GF-D8 (cell line): ENCODE data around the gene ST8SIA5.

ENCODE experiments used
- DNase-seq: peaks from one replicate; lab custom pipeline; 2025; lab: John Stamatoyannopoulos, UW

The ST8SIA5 gene

DNA sequence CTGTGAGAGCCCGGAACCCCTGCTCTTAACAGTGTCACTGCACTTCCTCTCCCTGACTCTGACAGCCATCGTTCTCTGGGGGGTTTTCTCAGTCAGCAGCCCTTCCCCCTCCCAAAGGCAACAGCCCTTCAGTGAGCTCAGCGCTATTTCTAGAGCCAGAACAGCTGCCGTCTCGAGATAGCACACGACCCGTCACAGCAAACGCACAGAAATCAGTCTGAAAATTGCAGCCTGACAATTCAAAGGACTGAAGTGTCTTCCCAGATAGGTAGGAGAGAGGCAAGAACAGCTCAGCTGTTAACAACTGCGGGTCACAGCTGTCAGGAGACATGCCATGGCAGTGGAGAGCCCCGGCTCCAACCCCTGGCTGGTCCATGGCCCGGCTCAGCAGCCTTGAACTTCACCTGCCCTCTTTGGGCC, 45.4 kb downstream of the ST8SIA5 start:
- no peak for DNase-seq

DNA sequence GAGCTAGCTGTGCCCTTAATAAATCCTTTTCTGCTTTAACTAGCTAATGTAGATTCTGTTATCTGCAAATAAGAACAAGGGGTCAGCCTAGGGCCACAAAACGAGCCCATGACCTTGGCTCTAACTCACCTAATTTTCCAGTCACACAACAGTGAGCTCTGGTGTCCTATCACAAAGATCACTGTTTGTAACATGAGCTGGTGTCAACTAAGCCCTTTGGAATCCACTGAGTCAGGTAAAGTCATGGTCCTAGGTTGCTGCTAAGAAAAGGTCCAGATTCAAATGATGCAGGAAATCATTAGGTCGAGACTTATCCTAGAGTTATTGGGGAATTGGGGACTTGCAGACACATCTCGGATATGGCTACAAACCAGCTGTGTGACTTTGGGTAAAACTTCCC, 49.9 kb downstream of the ST8SIA5 start:
- DNase-seq = no peak

DNA sequence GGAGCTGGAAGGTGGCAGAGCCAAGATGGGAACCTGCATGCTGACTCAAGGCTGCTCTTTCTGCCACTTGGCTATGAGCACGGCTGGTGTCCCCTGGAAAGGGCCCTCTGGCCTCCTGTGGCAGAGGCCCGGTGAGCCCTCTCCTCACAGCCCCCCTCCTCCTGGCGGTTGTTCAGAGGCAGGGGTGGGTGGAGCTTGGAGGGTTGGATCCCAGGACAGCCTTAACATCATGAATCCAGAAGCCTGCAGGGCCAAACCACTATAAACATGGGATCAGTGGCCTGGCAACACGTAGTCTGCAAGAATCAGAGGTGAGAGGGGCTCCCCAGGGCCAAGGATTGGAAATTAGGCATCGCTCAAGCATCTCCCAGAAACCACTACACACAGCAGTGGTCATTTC, 51.3 kb downstream of the ST8SIA5 start:
- no peak for DNase-seq

DNA sequence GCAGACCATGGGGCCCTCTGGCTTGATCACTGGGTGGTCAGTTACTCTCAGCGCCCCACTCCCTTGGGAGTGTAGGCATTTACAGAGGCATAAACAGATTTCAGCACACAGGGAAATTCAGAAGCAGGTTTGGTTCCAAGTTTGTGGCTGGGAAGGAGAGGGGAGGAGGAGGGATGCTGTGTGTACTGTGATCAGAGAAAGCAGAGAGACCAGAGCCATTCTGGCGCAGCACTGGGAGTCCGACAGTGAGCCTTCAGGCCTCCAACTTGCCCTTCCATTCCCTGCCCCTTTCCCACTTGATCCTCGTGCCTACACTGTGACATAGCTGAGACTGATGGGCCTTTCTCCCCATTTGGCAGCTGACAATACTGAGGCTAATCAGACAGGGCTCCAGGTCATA, 52.0 kb downstream of the ST8SIA5 start:
- no peak for DNase-seq

DNA sequence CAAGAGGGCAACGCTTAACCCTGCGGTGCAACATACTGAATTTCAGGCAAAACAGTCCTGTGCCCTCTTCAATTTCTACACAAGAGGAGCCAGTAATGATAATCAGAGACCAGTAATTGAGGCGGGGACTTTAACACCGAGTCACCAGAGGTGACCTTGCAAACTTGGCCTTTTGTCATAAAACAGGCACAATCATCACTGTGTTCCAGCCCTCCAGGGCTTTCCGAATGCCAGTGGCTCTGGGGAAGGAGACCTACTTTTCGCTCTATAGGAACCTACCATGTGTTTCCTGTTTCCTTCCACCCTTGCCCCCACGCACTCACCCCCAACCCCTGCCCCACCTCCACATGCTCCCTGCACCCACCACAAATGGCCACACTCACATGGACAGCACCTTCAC, 52.7 kb downstream of the ST8SIA5 start:
- DNase-seq = no peak

DNA sequence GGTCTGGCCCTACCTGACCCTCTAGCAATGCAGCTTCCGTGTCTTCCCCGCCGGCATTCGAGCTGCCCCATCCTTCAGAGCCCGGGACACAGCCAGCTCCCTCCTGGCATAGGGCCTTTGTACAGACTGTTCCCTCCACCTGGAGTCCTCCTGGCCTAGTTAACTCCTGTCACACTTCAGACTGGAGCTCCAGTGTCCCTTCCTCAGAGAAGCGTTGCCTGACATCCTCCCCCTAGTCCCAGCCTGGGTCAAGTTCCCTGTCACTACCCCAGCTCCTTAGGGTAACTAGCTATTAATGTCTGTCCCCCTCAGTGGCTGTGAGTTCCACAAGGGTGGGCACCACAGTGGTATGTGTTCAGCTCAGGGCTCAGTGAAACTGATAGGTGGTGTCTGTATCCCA, 54.4 kb downstream of the ST8SIA5 start:
- no peak for DNase-seq

DNA sequence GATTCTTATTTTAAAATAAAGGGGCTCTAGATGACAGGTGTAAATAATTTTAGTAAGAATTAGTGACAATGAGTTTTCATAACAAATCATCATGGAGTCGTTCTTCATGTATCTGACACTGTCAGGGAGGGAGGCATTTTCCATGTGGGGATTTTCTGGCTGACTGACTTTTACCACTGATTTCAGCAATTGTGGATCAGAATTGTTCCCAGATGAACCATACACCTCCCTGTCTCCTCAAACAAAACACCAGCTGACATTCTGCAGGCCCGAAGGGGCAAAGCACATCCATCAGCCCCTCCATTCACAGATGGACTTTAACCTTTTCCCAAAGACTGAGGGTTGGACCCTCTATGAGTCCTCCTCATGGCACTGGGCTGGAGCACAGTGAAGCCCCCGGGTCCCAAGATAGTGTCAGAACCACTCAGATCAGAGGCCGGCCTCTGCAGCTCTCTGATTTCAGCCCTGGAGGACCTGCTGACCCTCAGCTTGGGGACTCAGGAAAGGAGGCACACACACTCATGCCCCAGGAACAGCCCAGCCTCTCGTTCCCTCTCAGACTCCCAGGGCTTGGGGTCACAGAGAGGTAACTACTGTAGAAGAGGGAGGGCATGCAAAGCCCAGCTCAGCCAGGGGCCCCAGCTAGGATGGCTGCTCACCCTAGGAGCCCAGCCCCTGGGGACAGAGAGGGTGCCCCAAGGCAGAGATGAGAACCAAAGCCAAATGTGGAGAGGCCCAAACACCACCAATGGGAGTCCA, 56.6 kb downstream of the ST8SIA5 start:
- DNase-seq = no peak

DNA sequence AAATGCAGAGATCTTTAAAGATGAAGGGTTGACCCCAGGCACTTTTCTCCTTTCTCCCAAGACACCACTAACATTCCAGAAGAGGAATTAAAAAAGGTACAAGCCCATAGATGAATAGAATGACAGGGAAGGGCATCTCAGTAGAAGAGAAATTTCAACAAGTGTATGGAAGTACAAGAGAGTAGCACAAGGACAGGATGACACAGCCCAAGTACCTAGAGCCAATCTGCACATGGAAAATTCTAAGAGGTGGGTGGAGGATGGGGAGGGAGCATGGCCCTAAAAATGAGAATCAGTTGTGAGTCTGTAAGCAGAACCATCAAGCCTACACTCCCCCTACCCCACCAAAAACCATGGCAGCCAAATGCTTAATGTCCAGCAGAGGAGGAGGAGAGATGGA, 60.2 kb downstream of the ST8SIA5 start:
- no peak for DNase-seq

DNA sequence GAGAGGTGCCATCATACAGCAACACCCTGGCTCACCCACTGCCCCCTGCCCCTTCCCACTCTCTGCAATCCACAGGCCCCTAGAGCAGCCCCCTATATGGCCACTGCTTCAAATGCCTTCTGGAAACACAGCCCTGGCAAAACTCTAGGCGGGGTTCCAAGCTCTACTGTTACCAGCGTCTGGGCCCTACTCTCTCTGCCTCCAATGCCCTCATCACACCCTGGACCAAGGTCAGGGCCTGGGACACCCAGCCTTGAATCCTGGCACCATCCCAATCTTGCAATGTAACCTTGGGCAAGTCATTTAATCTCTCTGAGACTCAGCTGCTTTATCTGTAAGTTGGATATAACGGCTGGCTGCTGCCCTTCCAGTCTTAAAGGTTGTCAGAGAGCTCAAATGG, 60.6 kb downstream of the ST8SIA5 start:
- DNase-seq = no peak

DNA sequence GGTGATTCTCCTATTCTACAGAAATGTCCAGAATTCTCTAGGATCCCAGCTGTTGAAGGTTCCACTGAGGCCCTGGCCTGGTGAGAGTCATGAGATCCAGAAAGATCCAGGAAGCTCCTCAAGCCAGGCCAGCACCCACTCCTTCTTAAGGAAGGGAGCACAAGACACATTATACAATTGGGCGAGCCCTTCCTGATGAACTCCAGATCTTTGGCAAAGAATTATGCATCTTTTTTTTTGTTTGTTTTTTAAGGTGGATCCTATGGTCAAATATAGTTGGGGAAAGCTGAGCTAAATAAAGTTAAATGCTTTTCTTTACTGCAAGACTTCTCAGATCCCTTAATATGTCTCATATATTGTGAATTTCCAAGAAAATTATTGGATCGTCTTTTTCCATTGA, 62.9 kb downstream of the ST8SIA5 start:
- DNase-seq = no peak

DNA sequence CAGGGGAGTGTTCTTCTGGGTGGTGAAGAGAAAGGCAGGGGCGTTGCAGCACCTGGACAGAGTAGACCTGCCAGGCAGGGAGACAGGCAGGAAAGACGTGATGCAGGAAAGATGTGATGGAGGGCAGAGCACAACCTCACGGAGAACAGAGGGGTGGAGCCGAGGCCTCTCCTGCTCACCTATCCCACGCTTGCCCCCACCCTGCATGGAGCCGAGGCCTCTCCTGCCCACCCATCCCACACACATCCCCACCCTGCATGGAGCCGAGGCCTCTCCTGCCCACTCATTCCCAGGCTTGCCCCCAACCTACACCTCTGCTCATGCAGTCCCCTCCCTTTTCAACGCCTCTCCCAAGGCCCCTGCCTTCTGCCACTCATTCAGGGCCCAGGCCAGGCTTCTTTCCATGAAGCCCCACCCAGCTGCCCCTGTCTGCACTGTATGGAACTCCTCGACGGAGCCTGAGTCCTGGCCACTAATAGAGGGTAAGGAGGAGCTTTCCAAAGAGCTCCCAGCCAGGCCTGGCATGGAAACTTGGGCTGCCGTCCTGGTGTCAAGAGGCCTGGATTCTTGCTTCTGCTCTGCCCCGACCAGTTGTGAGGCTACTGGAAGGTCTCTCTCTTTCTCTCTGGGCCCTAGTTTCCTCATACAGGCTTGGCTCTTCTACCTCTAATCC, 67.9 kb downstream of the ST8SIA5 start:
- no peak for DNase-seq

DNA sequence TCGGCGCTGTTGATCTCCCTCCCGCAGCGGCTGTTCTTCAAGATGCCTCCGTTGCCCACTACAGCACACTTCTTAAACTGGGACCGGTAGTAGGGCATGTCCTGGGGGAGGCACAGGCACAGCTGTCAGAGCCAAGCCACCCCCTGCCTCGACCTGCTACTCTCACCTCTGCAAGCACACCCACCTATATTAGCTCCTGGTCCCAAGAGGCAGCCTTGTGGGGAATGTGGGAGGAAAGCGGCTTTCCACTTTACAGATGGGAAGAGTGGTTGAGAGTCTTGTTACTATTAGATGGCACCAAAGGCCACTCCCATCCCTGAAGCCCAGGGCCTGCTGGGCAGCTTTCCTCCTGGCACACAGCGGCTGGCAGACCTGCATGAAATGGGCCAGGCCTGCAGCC, 70.7 kb downstream of the ST8SIA5 start:
- no peak for DNase-seq

DNA sequence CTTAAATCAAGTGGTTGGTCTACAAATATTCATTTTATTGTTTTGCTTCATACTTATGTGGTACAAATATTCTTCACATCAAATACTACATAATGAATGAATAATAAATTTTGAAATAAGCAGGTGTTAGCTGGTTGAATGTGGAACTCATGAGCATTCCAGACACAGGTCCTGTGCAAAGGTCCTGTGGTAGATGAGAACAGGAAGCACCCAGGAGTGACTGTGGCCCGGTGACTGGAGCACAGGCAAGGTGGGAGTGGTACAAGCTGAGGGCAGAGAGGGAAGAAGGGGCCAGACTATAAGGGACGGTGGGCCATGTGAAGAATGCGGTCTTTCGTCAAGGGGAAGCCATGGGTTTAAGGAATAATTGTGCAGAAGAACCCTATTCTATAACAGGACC, 73.6 kb downstream of the ST8SIA5 start:
- DNase-seq = no peak

DNA sequence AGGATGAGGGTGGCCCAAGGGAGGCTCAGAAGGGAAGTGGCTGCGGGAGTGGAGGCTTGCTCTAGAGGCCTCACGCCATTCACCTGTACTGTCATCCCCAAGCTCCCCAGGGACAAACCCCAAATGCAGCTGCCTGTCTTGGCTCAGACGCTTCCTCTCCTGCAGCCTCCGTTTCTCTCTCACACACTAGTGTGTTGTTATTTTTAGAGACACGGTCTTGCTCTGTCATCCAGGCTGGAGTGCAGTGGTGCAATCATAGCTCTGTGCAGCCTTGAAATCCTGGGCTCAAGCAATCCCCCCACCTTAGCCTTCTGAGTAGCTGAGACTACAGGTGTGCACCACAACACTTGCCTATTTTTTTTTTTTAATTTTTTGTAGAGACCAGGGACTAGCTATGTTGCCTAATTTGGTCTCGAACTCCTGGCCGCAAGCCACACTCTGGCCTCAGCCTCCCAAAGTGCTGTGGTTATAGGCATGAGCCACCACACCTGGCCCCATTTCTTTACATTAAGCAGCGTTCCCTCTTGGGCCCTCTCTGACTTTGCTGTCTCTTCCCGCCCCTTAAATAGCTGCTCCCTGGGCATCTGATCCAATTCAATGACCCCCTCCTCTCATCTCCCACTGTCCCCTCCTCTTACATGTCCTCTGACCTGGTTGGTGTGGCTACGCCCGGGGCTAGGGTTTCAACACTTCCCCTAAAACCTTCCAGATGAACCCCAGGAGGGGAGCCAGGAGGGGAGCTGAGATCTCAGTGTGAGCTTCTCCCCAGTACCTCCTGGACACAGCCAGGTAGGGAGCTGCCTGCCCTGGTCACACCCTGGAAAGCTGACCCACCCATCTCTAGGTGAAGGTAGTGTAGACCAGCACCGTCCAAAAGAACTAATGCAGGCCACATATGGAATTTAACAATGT, 75.8 kb downstream of the ST8SIA5 start:
- no peak for DNase-seq

DNA sequence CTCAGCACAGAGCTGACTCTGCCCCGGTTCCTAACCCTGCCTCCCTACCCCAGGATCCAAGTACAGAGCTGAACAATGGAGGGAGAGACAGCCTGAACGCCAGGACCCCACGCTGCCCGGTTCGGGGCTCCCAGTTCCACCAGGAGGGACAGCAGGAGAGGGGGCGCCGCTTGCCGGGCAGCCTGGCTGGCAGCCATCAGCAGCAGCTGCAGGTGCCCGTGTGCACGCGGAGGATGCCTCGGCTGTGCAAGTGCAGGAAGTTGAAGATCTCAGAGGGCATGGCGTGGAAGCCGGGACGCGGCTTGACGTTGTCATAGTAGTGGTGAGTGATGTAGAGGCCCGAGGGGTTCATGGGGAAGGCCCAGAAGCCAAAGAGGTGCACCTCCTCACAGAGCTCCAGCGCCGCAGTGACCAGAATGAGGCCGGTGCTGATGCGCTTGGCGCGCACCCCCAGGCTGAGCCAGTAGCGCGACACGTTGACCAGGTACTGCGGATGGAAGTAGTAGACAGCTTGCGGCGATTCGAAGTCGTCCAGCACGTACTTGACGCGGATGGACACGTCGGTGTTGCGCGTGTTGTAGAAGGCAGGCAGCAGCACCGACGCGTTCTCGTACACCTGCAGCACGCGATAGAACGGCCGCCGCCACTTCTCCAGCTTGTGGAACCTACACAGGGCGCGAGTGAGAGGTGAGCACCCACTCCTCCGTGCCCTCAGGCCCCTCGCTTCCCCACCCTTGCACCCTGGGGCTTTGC, 76.8 kb downstream of the ST8SIA5 start:
- DNase-seq = no peak

DNA sequence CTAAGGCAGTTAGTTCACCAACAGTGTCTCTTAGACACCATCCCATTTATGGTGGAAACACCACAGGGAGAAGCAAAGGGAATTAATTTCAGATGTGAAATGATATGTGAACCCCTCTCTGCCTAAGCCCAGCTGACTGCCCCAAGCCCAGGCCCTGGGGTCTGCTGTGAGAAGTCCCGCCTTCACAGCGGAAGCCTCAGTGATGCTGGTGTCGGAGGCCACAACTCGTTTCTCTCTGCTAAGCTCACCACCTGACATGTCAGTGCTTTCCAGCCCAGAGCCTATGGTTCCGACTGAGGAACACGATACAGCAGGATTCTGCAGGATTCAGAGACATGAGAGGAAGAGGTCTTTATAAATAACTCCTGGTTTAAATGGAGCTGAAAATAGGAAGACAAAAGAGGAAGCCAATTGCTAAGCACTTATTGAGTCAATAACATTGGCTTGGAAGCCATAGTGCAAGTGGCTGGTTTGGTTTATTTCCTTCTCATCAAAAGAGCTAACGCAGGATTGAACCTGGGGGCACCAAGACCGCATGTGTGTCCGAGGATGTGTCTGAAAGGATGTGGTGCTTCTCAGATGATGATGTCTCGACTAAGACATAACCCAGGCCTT, 78.0 kb downstream of the ST8SIA5 start:
- no peak for DNase-seq

DNA sequence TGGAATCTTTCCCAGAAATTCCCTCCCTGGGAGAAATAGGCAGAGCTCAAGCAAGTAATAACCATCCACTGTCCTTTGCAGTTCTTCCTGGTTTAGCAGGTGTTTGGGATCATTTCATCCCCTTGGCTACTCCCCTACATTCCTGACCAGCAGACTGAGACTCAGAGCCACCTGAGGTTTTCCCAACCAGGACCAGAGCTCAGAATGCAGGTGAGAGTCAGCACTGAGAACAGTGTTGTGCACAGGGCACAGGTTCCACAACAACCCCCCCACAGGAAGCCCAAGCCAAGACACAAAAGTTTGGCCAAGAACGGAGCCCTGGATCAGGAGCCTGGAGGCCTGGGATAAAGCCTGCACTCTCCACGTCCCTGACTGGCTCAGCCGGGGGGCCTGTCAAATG, 78.8 kb downstream of the ST8SIA5 start:
- DNase-seq = no peak

DNA sequence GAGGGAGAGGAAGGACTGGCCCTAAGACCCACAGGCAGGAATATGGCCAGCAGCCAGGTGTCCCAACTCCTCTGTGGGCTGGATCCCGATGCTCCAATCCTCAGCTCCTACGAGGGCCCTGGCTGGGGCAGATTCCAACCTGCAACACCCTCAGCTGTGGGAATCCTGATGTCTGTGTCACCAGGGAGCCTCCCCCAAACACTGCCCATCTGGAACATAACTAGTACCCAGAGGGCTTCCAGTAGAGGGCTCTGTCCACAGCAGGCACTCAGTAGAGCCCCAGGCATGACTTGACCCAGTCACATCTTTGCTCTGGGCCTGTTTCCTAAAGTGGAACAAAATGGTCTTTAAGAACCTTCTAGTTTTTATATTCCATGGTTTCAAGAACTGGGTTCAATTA, 79.2 kb downstream of the ST8SIA5 start:
- DNase-seq = no peak

DNA sequence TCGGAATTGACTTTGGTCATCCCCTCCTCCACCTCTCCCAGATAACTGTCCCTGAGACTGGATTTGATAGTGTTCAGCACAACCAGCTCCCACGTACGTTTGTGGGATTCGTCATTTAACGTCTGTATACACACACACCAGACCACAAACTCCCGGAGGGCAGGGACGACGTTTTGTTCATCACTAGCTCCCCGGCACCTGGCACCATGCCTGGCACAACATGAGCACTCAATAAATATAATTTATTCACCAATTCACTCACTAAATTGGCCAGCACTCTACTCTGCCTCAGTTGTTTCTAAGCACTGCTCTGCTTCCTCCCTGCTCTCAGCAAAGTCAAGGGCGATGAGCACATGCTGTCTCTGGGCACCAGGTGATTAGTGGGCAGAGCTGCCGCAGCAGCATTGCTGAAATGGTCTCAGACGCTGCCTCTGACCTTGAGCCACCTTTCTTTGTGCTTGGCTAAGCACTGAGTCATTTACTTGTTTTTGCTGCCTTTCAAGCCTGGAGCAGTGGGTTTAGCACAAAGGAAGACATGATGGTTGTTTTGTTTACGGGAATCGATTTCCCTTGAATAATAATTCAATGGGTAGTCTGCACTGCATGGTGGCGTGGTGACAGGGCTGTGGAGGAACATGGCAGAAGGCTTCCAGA, 80.5 kb downstream of the ST8SIA5 start:
- no peak for DNase-seq

DNA sequence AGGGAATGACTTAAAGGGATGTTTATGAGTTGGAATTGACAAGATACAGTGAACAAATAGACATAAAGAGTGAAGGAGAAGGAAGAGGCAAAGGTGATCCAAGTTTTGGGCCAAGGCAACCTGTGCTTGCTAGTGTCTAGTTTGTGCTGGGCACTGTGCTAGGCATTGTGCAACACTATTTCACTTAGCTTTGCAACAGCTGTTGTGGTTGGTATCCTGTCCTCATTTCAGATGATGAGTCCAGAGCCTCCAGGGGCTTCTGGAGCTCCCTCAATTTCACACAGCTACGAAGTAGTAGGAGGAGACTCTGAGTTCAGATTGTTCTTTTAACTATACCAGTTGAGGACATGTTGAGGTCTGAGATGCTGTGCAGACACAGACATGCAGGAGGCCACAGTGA, 81.7 kb downstream of the ST8SIA5 start:
- no peak for DNase-seq
